Measurements from ENCODE around the gene LMTK3.

The LMTK3 gene

GRCh38 chr19:48468772-48469288 is 42.8 kb downstream of the LMTK3 start:
- Mint-ChIP-seq H3K36me3 (ENCODE audit: low read depth) (peaks cover 52% of the 10 kb centered on the region), H3K27me3 (ENCODE audit: low read depth, poor library complexity) (peaks cover 5% of the 10 kb centered on the region), H3K9me3 (no peaks in the 10 kb centered on the region), H3K27ac (peak overlapping the region; percentile 99), H3K4me1 (peaks cover 53% of the 10 kb centered on the region), H3K4me3 (peak overlapping the region; percentile 92)
- no peak for TF ChIP-seq CTCF (IDR thresholded peaks at IDR 0.05)
- peak; percentile 98 for DNase-seq

GRCh38 chr19:48466561-48467325 is 44.9 kb downstream of the LMTK3 start:
- H3K9me3 Mint-ChIP-seq = no peaks in the 10 kb centered on the region
- H3K36me3 Mint-ChIP-seq (ENCODE audit: low read depth) = peaks cover 38% of the 10 kb centered on the region
- no peak for TF ChIP-seq CTCF (IDR thresholded peaks at IDR 0.05)
- no peak for DNase-seq
- no peak overlapping the region for H3K4me3 Mint-ChIP-seq
- peaks cover 3% of the 10 kb centered on the region for H3K27me3 Mint-ChIP-seq (ENCODE audit: low read depth, poor library complexity)
- H3K4me1 Mint-ChIP-seq = peaks cover 44% of the 10 kb centered on the region
- peak overlapping the region; percentile 71 for H3K27ac Mint-ChIP-seq

- DNase-seq = no peak
- Mint-ChIP-seq H3K9me3 (no peaks in the 10 kb centered on the region), H3K36me3 (ENCODE audit: low read depth) (peaks cover 23% of the 10 kb centered on the region), H3K4me3 (no peak overlapping the region), H3K27ac (no peak overlapping the region), H3K27me3 (ENCODE audit: low read depth, poor library complexity) (peaks cover 3% of the 10 kb centered on the region), H3K4me1 (peaks cover 29% of the 10 kb centered on the region)
- TF ChIP-seq CTCF (IDR thresholded peaks at IDR 0.05) = no peak
Observed at GRCh38 chr19:48465215-48465614, 46.4 kb downstream of the LMTK3 start.

GRCh38 chr19:48461982-48462655 is 49.5 kb downstream of the LMTK3 start:
- peaks cover 32% of the 10 kb centered on the region for H3K36me3 Mint-ChIP-seq (ENCODE audit: low read depth)
- no peak for TF ChIP-seq CTCF (IDR thresholded peaks at IDR 0.05)
- H3K27me3 Mint-ChIP-seq (ENCODE audit: low read depth, poor library complexity) = no peaks in the 10 kb centered on the region
- H3K4me3 Mint-ChIP-seq = no peak overlapping the region
- peaks cover 11% of the 10 kb centered on the region for H3K4me1 Mint-ChIP-seq
- no peak overlapping the region for H3K27ac Mint-ChIP-seq
- no peaks in the 10 kb centered on the region for H3K9me3 Mint-ChIP-seq
- no peak for DNase-seq

GRCh38 chr19:48461651-48461981 is 50.0 kb downstream of the LMTK3 start:
- peaks cover 6% of the 10 kb centered on the region for H3K4me1 Mint-ChIP-seq
- TF ChIP-seq CTCF (IDR thresholded peaks at IDR 0.05) = no peak
- H3K9me3 Mint-ChIP-seq = no peaks in the 10 kb centered on the region
- peaks cover 35% of the 10 kb centered on the region for H3K36me3 Mint-ChIP-seq (ENCODE audit: low read depth)
- DNase-seq = no peak
- no peaks in the 10 kb centered on the region for H3K27me3 Mint-ChIP-seq (ENCODE audit: low read depth, poor library complexity)
- H3K27ac Mint-ChIP-seq = no peak overlapping the region
- no peak overlapping the region for H3K4me3 Mint-ChIP-seq

Measured in nephron progenitor cell (in vitro differentiated cells).